BE2C (cell line): Measurements from ENCODE around the gene ACTL8.

Experiments used
- DNase-seq: peaks from one replicate; pipeline ENCODE4 v3.0.0-alpha.2; 2020
- H3K27me3 ChIP-seq: fragments of 250-450 bp; sonication (Bioruptor Pico); 2 replicates; pipeline ENCODE4 v1.5.1; 2020; ENCODE audit warnings: mild to moderate bottlenecking
- H3K36me3 ChIP-seq: fragments of 250-450 bp; sonication (Bioruptor Pico); 2 replicates; pipeline ENCODE4 v1.5.1; 2020; ENCODE audit warnings: mild to moderate bottlenecking
- H3K4me1 ChIP-seq: fragments of 250-450 bp; sonication (Bioruptor Pico); 2 replicates; pipeline ENCODE4 v1.5.1; 2020
- H3K4me3 ChIP-seq: 2 replicates; pipeline ENCODE4 v1.5.1; 2011; ENCODE audit warnings: low read depth, low read length
- H3K9me3 ChIP-seq: fragments of 250-450 bp; sonication (Bioruptor Pico); 2 replicates; pipeline ENCODE4 v1.5.1; 2020
- CTCF ChIP-seq: IDR thresholded peaks from 2 replicates; pipeline ENCODE4 v1.5.1; 2012; ENCODE audit warnings: mild to moderate bottlenecking, low read depth, low read length

The ACTL8 gene

GRCh38 chr1:17725084-17725719 lies 29.9 kb upstream of the ACTL8 start:
- no peak for DNase-seq
- H3K4me1 ChIP-seq: peaks cover 11% of the 10 kb centered on the region
- H3K36me3 ChIP-seq: no peaks in the 10 kb centered on the region
- no peak for TF ChIP-seq CTCF
- no peak overlapping the region for H3K4me3 ChIP-seq
- H3K9me3 ChIP-seq: no peaks in the 10 kb centered on the region
- H3K27me3 ChIP-seq: no peaks in the 10 kb centered on the region

DNA sequence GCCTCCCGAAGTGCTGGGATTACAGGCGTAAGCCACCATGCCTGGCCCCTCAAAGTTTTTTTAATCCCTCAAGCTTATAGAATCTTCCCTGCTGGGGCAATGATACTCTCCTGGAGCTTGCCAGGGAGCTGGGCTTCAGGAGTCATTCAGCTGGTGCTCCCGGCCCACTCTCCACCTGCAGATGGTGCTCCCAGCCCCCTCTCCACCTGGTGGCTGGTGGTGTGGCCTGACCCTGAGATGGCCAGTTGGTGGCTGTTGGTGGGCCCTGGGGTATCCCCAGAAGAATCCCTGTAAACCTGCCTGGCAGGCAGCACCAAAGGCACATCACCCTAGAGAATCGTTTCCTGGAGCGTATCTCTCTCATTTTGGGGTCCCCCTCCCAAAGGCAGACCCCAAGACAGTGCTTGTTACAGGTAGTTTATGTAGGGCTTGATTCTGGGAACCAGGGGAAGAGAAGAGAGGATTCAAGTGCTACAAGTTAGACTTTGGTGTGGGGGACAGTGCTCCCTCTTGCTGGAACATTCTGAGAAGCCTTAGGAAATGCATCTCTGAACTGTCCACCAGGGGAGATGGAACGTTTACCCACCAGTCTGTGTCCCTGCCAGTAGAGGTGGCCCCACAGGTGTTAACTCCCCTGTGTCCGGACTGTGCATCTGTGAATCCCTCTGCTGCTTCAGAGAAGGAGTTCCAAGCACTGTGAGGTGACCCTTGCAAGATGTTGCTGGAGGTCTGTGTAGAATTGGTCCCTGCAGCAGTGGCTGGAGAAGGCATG lies 29.1 kb upstream of the ACTL8 start:
- no peak overlapping the region for H3K4me3 ChIP-seq
- no peak for TF ChIP-seq CTCF
- H3K27me3 ChIP-seq: no peaks in the 10 kb centered on the region
- no peaks in the 10 kb centered on the region for H3K36me3 ChIP-seq
- DNase-seq: no peak
- no peaks in the 10 kb centered on the region for H3K9me3 ChIP-seq
- peaks cover 14% of the 10 kb centered on the region for H3K4me1 ChIP-seq

GRCh38 chr1:17728123-17728712 lies 26.9 kb upstream of the ACTL8 start:
- TF ChIP-seq CTCF: peak; percentile 28; the same call in 1 of the 2 replicates
- Histone ChIP-seq H3K36me3 (no peaks in the 10 kb centered on the region), H3K4me1 (peaks cover 14% of the 10 kb centered on the region), H3K9me3 (no peaks in the 10 kb centered on the region), H3K4me3 (no peak overlapping the region), H3K27me3 (no peaks in the 10 kb centered on the region)
- no peak for DNase-seq

DNA sequence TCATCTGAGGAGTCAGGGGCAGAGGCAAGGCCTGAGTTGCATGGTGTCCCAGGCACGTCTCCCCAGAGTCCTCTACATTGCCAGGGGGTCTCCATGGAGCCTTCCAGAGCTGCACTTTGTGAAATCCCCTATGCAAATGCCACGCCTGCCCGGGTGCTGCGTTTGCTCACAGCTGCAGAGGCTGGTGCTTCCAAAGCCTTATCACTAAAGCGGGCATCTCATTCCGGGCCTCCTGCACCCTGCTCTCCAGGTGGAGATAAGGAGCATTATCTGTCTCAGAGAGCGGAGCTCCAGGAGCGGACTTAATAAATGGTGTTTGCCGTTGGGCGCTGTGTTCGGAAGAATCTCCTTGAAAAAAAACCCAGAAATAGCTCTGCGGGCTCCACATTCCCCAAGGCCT lies 25.9 kb upstream of the ACTL8 start:
- no peak for TF ChIP-seq CTCF
- Histone ChIP-seq H3K9me3 (no peaks in the 10 kb centered on the region), H3K4me3 (no peak overlapping the region), H3K27me3 (no peaks in the 10 kb centered on the region), H3K4me1 (peaks cover 14% of the 10 kb centered on the region), H3K36me3 (no peaks in the 10 kb centered on the region)
- DNase-seq: peak; percentile 54

- peak; percentile 58 for DNase-seq
Measured at GRCh38 chr1:17729909-17730308, 25.2 kb upstream of the ACTL8 start.

More at GRCh38 chr1:17729909-17730308, 25.2 kb upstream of the ACTL8 start:
- no peak overlapping the region for H3K4me3 ChIP-seq
- peaks cover 14% of the 10 kb centered on the region for H3K4me1 ChIP-seq
- no peaks in the 10 kb centered on the region for H3K27me3 ChIP-seq
- H3K9me3 ChIP-seq: no peaks in the 10 kb centered on the region
- no peak for TF ChIP-seq CTCF
- H3K36me3 ChIP-seq: no peaks in the 10 kb centered on the region
